GM04504 (cell line): Measurements from ENCODE around the gene CCL22.

Source experiments
- DNase-seq: peaks from one replicate; pipeline ENCODE4 v3.0.0-alpha.2; 2012; ENCODE audit warnings: low read depth

The CCL22 gene

GRCh38 chr16:57376313-57376818 lies 17.8 kb downstream of the CCL22 start:
- no peak for DNase-seq

GRCh38 chr16:57377080-57377841 lies 18.7 kb downstream of the CCL22 start:
- no peak for DNase-seq

- DNase-seq = no peak
Measured at GRCh38 chr16:57379579-57379978, 21.0 kb downstream of the CCL22 start.

- no peak for DNase-seq
Measured at GRCh38 chr16:57380671-57381462, 22.3 kb downstream of the CCL22 start.

- DNase-seq = no peak
Measured at GRCh38 chr16:57381791-57382534, 23.4 kb downstream of the CCL22 start.

- DNase-seq = no peak
Measured at GRCh38 chr16:57382535-57383275, 24.1 kb downstream of the CCL22 start.

- DNase-seq = no peak
Measured at GRCh38 chr16:57383276-57384247, 25.0 kb downstream of the CCL22 start.

GRCh38 chr16:57384248-57385070 lies 25.9 kb downstream of the CCL22 start:
- no peak for DNase-seq

GRCh38 chr16:57385083-57385482 lies 26.5 kb downstream of the CCL22 start:
- DNase-seq = no peak

GRCh38 chr16:57386381-57386951 lies 27.9 kb downstream of the CCL22 start:
- no peak for DNase-seq

- no peak for DNase-seq
Measured at GRCh38 chr16:57387598-57388354, 29.2 kb downstream of the CCL22 start.

- no peak for DNase-seq
Measured at GRCh38 chr16:57388359-57389086, 29.9 kb downstream of the CCL22 start.

- no peak for DNase-seq
Measured at GRCh38 chr16:57389087-57389468, 30.5 kb downstream of the CCL22 start.

GRCh38 chr16:57390636-57391295 lies 32.2 kb downstream of the CCL22 start:
- no peak for DNase-seq

- no peak for DNase-seq
Measured at GRCh38 chr16:57391300-57391699, 32.7 kb downstream of the CCL22 start.

GRCh38 chr16:57391708-57392107 lies 33.1 kb downstream of the CCL22 start:
- no peak for DNase-seq

- no peak for DNase-seq
Measured at GRCh38 chr16:57392694-57393093, 34.1 kb downstream of the CCL22 start.
